T-cell (primary cell): Measurements from ENCODE around the gene ATP2A2. TPM values are rescaled to one million over a fixed set of nuclear protein-coding genes. Genes with fewer than 3 reads are reported as not detected.
A peak's percentile ranks its signal among the peaks of the same experiment; 100 is the strongest.
"Not testable (repeated sequence)": the region's sequence is repeated elsewhere in the genome, so short reads cannot be mapped to it uniquely, and the experiment has no call there.

Experiments
- ATAC-seq, 4 experiments: fragments of 200-7000 bp in 3 of 4; fragments of 150-1000 bp in 1 of 4; cut with Tn5 transposase; replicated peaks in 1 of 4; 1 replicate in 3 of 4; 2 replicates in 1 of 4; pipeline ENCODE4 v1.10.0; 2021; ENCODE audit warnings: moderate library complexity in 3 of 4, mild to moderate bottlenecking in 2 of 4, moderate number of reproducible peaks in 1 of 4
- CTCF ChIA-PET, 2 donors: fragments of 300-600 bp; sonication (Branson Sonifier 250); formaldehyde crosslinking; loops; one replicate each; lab custom pipeline; 2022; ENCODE audit warnings: antibody characterized with exemption in 2 of 2; lab: Charles Lee
- POLR2A ChIA-PET, 2 donors: fragments of 300-600 bp; sonication (Branson Sonifier 250); formaldehyde crosslinking; loops; one replicate each; lab custom pipeline; 2022; ENCODE audit warnings: antibody characterized with exemption in 2 of 2; lab: Charles Lee
- DNase-seq, 35 experiments: peaks; one replicate each; pipeline versions ENCODE4 v3.0.0 to v3.0.0-alpha.2; 2013 to 2023
- H3K27ac ChIP-seq: one replicate; pipeline ENCODE4 v1.5.1; 2013; ENCODE audit warnings: low read length
- H3K27me3 ChIP-seq, 2 experiments: replicated peaks in 1 of 2; 1 replicate in 1 of 2; 2 replicates in 1 of 2; pipeline versions ENCODE4 v1.6.1 to v1.7.0; 2013; ENCODE audit warnings: low read length in 1 of 2, mixed read lengths in 1 of 2; ENCODE audit not compliant: control insufficient read depth in 2 of 2, insufficient read depth in 2 of 2; ENCODE audit errors: extremely low read depth in 1 of 2
- H3K36me3 ChIP-seq, 2 donors: 1 replicate in 1 of 2; 2 replicates in 1 of 2; pipeline versions ENCODE4 v1.6.1 to v1.7.0; 2013; ENCODE audit warnings: low read length in 1 of 2; ENCODE audit not compliant: control insufficient read depth in 2 of 2, insufficient read depth in 1 of 2; ENCODE audit errors: extremely low read depth in 1 of 2
- H3K4me1 ChIP-seq, 2 experiments: 1 replicate in 1 of 2; 2 replicates in 1 of 2; pipeline versions ENCODE4 v1.6.1 to v1.7.0; 2013; ENCODE audit warnings: low read length in 2 of 2, mixed read lengths in 1 of 2; ENCODE audit not compliant: insufficient read depth in 2 of 2, control insufficient read depth in 1 of 2; ENCODE audit errors: extremely low read depth in 1 of 2
- H3K4me3 ChIP-seq, 2 donors: 1 replicate in 1 of 2; 2 replicates in 1 of 2; pipeline versions ENCODE4 v1.5.1 to v1.7.0; 2013; ENCODE audit warnings: mild to moderate bottlenecking in 2 of 2, low read length in 1 of 2, moderate library complexity in 1 of 2; ENCODE audit not compliant: control insufficient read depth in 1 of 2; ENCODE audit errors: extremely low read depth in 1 of 2
- H3K9me3 ChIP-seq: 2 replicates; pipeline ENCODE4 v1.7.0; 2013
- H3K27ac Mint-ChIP-seq, 2 donors: one replicate each; pipeline ENCODE4 v1.8.0; 2020 to 2021; ENCODE audit warnings: mild to moderate bottlenecking in 2 of 2, mixed read lengths in 2 of 2
- H3K27me3 Mint-ChIP-seq, 2 donors: one replicate each; pipeline ENCODE4 v1.8.0; 2021 to 2022; ENCODE audit warnings: mixed read lengths in 2 of 2
- H3K36me3 Mint-ChIP-seq: one replicate; pipeline ENCODE4 v1.8.0; 2021; ENCODE audit warnings: mixed read lengths
- H3K4me1 Mint-ChIP-seq, 3 donors: one replicate each; pipeline ENCODE4 v1.8.0; 2020 to 2022; ENCODE audit warnings: mixed read lengths in 3 of 3, mild to moderate bottlenecking in 1 of 3
- H3K4me3 Mint-ChIP-seq, 3 donors: one replicate each; pipeline ENCODE4 v1.8.0; 2020 to 2022; ENCODE audit warnings: mild to moderate bottlenecking in 3 of 3, mixed read lengths in 3 of 3, moderate library complexity in 3 of 3
- H3K9me3 Mint-ChIP-seq, 3 donors: one replicate each; pipeline ENCODE4 v1.8.0; 2020 to 2022; ENCODE audit warnings: mixed read lengths in 3 of 3
- WGBS: methylation state at CpG from one replicate; pipeline ENCODE4 v1.1.5; 2013; ENCODE audit warnings: missing lambda C conversion rate; ENCODE audit not compliant: insufficient coverage; 5-methylcytosine and 5-hydroxymethylcytosine counted together
- total RNA-seq, 35 experiments: library from RNA in 6 of 35; stranded (reverse) in 6 of 35; fragments of 120-200 nt in 1 of 35; gene quantifications; one replicate each; pipeline versions ENCODE4 v1.2.1 to v1.2.4 and lab custom pipeline; 2013 to 2026

Gene ATP2A2
- total RNA-seq, 5 donors from 2014 or later (not counting 1 experiment from before 2014, with no cell fraction given) = 82.0 to 88.2 (median 82.8) TPM

- H3K27me3 Mint-ChIP-seq = no peaks in the 10 kb centered on the region
- H3K9me3 Mint-ChIP-seq = no peaks in the 10 kb centered on the region
- Histone ChIP-seq H3K9me3 (no peaks in the 10 kb centered on the region), H3K36me3 (no peaks in the 10 kb centered on the region), H3K4me3 (no peak overlapping the region), H3K27ac (no peak overlapping the region), H3K27me3 (peaks cover 0 to 2% of the 10 kb centered on the region in 2 experiments), H3K4me1 (peaks cover 0 to 5% of the 10 kb centered on the region in 2 experiments)
- WGBS = no CpG with 5 or more reads among the region's 3 CpGs
- DNase-seq (peak in 17 of 35 experiments; percentile 7 to 52 (median 17)), ATAC-seq (peak in 2 of 4 experiments; percentile 35 to 63)
- CTCF ChIA-PET = interaction anchor here in 1 of 2 donors (2.2 kb wide), 1 partner anchor 76 kb away, joined by 13 read pairs; no protein-coding TSS in a partner anchor
- H3K27ac Mint-ChIP-seq = no peak overlapping the region
- H3K36me3 Mint-ChIP-seq = no peaks in the 10 kb centered on the region
- H3K4me1 Mint-ChIP-seq = peaks cover 23 to 27% (median 24%) of the 10 kb centered on the region in 3 donors
- H3K4me3 Mint-ChIP-seq = no peak overlapping the region
- POLR2A ChIA-PET = no interaction called here
These were observed 74.0 kb downstream of the ATP2A2 start for GRCh38 chr12:110355073-110355472.

GRCh38 chr12:110358384-110359097, 77.5 kb downstream of the ATP2A2 start:
- not testable (repeated sequence) for H3K36me3 Mint-ChIP-seq, H3K27ac ChIP-seq, ATAC-seq

GRCh38 chr12:110361216-110361615, 80.2 kb downstream of the ATP2A2 start:
- Mint-ChIP-seq H3K4me3 (no peak overlapping the region), H3K4me1 (no peaks in the 10 kb centered on the region), H3K36me3 (no peaks in the 10 kb centered on the region), H3K27ac (no peak overlapping the region), H3K27me3 (no peaks in the 10 kb centered on the region), H3K9me3 (no peaks in the 10 kb centered on the region)
- ATAC-seq (no peak), DNase-seq (no peak)
- no CpG with 5 or more reads among the region's 1 CpG for WGBS
- Histone ChIP-seq H3K36me3 (no peaks in the 10 kb centered on the region), H3K27me3 (peaks cover 0 to 1% of the 10 kb centered on the region in 2 experiments), H3K4me1 (no peaks in the 10 kb centered on the region), H3K4me3 (no peak overlapping the region), H3K9me3 (no peaks in the 10 kb centered on the region), H3K27ac (no peak overlapping the region)
- ChIA-PET POLR2A (interaction anchor here in 1 of 2 donors (0.6 kb wide), 1 partner anchor 44 kb away, joined by 3 read pairs; no protein-coding TSS in a partner anchor), CTCF (interaction anchor here in 1 of 2 donors (0.6 kb wide), 1 partner anchor 56 kb away, joined by 4 read pairs; no protein-coding TSS in a partner anchor)

More at GRCh38 chr12:110358384-110359097, 77.5 kb downstream of the ATP2A2 start:
- H3K27ac Mint-ChIP-seq, H3K27me3 ChIP-seq, H3K4me3 Mint-ChIP-seq, H3K36me3 ChIP-seq, H3K4me1 ChIP-seq, H3K4me3 ChIP-seq, DNase-seq, H3K9me3 Mint-ChIP-seq, POLR2A ChIA-PET, H3K27me3 Mint-ChIP-seq, H3K9me3 ChIP-seq: not testable (repeated sequence)
- CTCF ChIA-PET = interaction anchor here (0.6 to 0.7 kb wide), 3 partner anchors 8 to 73 kb away, joined by 3 to 8 read pairs (median 3); no protein-coding TSS in a partner anchor
- H3K4me1 Mint-ChIP-seq = peaks cover 13 to 14% (median 14%) of the 10 kb centered on the region in 3 donors
- 82% methylated on average over 3 of the region's 8 CpGs for WGBS

GRCh38 chr12:110365489-110366320, 84.7 kb downstream of the ATP2A2 start:
- POLR2A ChIA-PET = interaction anchor here in 1 of 2 donors (0.7 kb wide), 1 partner anchor 73 kb away, joined by 3 read pairs; no protein-coding TSS in a partner anchor
- Histone ChIP-seq H3K27me3 (no peaks in the 10 kb centered on the region), H3K27ac (no peak overlapping the region), H3K36me3 (peaks cover 0 to 4% of the 10 kb centered on the region in 2 donors), H3K9me3 (no peaks in the 10 kb centered on the region), H3K4me3 (no peak overlapping the region), H3K4me1 (no peaks in the 10 kb centered on the region)
- Mint-ChIP-seq H3K9me3 (no peaks in the 10 kb centered on the region), H3K4me1 (no peaks in the 10 kb centered on the region), H3K36me3 (no peaks in the 10 kb centered on the region), H3K27ac (no peak overlapping the region), H3K4me3 (no peak overlapping the region), H3K27me3 (no peaks in the 10 kb centered on the region)
- CTCF ChIA-PET = no interaction called here
- no peak for DNase-seq
- no peak for ATAC-seq
- WGBS = no CpG with 5 or more reads among the region's 7 CpGs

GRCh38 chr12:110366321-110367142, 85.5 kb downstream of the ATP2A2 start:
- Histone ChIP-seq H3K9me3 (no peaks in the 10 kb centered on the region), H3K27me3 (no peaks in the 10 kb centered on the region), H3K36me3 (peaks cover 3 to 4% of the 10 kb centered on the region in 2 donors), H3K4me1 (peaks cover 0 to 1% of the 10 kb centered on the region in 2 experiments), H3K27ac (no peak overlapping the region), H3K4me3 (no peak overlapping the region)
- ChIA-PET CTCF (no interaction called here), POLR2A (no interaction called here)
- Mint-ChIP-seq H3K27me3 (no peaks in the 10 kb centered on the region), H3K4me1 (no peaks in the 10 kb centered on the region), H3K36me3 (no peaks in the 10 kb centered on the region), H3K27ac (no peak overlapping the region), H3K9me3 (no peaks in the 10 kb centered on the region), H3K4me3 (no peak overlapping the region)
- ATAC-seq (no peak), DNase-seq (peak in 1 of 35 experiments; percentile 44)
- 66% methylated on average over 5 of the region's 13 CpGs for WGBS
